ENCODE results near the gene CASP5.
"Not testable (repeated sequence)": the region's sequence is repeated elsewhere in the genome, so short reads cannot be mapped to it uniquely, and the experiment has no call there.

CASP5 gene

DNA sequence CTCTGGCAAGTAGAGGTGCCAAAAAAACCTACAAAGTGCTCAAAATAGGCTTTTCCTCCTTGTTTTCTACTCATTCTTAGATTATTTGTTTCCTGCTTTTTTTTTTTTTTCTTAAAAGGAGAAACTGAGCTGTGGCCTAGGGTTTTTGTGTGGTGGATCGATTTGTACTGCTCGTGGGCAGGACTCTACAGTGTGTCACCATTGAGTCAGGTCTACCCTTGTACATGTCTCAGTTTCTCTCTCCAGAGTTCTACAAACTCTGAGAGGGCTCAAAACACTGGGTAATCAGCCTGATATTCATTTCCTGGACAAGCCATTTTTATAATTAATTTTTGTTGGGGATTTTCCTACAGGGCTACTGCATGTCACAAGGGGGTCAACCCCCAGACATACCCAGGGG lies 49.4 kb downstream of the CASP5 start:
- H3K4me1 ChIP-seq (ENCODE audit: control insufficient read depth, low read length), result no peaks in the 10 kb centered on the region
- TF ChIP-seq CTCF (IDR thresholded peaks at IDR 0.05; ENCODE audit: low read depth, low read length, poor library complexity, severe bottlenecking) (no peak), EZH2phosphoT487 (IDR thresholded peaks at IDR 0.05; ENCODE audit: borderline replicate concordance, low read length) (no peak)
- H3K4me3 ChIP-seq (ENCODE audit: low read length), result no peak overlapping the region
- H3K4me2 ChIP-seq (ENCODE audit: low read length), result no peak overlapping the region
- H3K79me2 ChIP-seq (ENCODE audit: control insufficient read depth, low read length), result no peaks in the 10 kb centered on the region
- no peaks in the 10 kb centered on the region for H3F3A ChIP-seq (ENCODE audit: control insufficient read depth, insufficient read depth)
- no peaks in the 10 kb centered on the region for H3K9me3 ChIP-seq (ENCODE audit: control insufficient read depth, insufficient read depth, low read length)
- no peaks in the 10 kb centered on the region for H3K9me2 ChIP-seq (replicated peaks; ENCODE audit: control insufficient read depth, low read length)
- no peak overlapping the region for H3K27ac ChIP-seq (ENCODE audit: low read depth, low read length)
- H3K36me3 ChIP-seq (ENCODE audit: control insufficient read depth, low read length), result no peaks in the 10 kb centered on the region
- no peaks in the 10 kb centered on the region for H4K20me1 ChIP-seq (ENCODE audit: control insufficient read depth, insufficient read depth, low read depth, low read length)
- H3K27me3 ChIP-seq (ENCODE audit: control insufficient read depth, low read length), result no peaks in the 10 kb centered on the region

DNA sequence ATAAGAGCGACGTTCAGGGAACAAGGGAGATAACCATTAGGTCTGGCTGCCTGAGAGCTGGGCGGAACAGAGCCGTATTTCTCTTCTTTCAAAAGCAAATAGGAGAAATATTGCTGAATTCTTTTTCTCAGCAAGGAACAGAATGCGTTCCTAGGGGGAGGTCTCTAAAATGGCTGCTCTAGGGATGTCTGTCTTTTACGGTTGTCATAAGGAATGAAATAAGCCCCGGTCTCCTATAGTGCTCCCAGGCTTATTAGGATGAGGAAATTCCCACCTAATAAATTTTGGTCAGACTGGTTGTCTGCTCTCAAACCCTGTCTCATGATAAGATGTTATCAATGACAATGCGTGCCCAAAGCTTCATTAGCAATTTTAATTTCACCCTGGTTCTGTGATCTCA lies 50.0 kb downstream of the CASP5 start:
- not testable (repeated sequence) for H3K9me2 ChIP-seq (replicated peaks; ENCODE audit: control insufficient read depth, low read length); H3K4me1 ChIP-seq (ENCODE audit: control insufficient read depth, low read length); H3K27ac ChIP-seq (ENCODE audit: low read depth, low read length); H3K27me3 ChIP-seq (ENCODE audit: control insufficient read depth, low read length); H3K79me2 ChIP-seq (ENCODE audit: control insufficient read depth, low read length); H3K36me3 ChIP-seq (ENCODE audit: control insufficient read depth, low read length); H3K9me3 ChIP-seq (ENCODE audit: control insufficient read depth, insufficient read depth, low read length); H3K4me2 ChIP-seq (ENCODE audit: low read length); H3K4me3 ChIP-seq (ENCODE audit: low read length); H3F3A ChIP-seq (ENCODE audit: control insufficient read depth, insufficient read depth); H4K20me1 ChIP-seq (ENCODE audit: control insufficient read depth, insufficient read depth, low read depth, low read length)

DNA sequence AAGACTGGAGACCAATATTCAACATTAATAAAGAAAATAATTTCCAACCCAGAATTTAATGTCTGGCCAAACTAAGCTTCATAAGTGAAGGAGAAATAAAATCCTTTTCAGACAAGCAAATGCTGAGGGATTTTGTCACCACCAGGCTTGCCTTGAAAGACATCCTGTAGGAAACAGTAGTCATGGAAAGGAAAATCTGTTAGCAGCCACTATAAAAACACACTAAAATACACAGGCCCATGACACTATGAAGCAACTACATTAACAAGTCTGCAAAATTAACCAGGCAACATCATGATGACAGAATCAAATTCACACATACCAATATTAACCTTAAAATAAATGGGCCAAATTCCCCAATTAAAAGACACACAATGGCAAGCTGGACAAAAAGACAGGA lies 52.2 kb downstream of the CASP5 start:
- no peaks in the 10 kb centered on the region for H3K36me3 ChIP-seq (ENCODE audit: control insufficient read depth, low read length)
- no peak overlapping the region for H3K27ac ChIP-seq (ENCODE audit: low read depth, low read length)
- no peaks in the 10 kb centered on the region for H3K9me2 ChIP-seq (replicated peaks; ENCODE audit: control insufficient read depth, low read length)
- H4K20me1 ChIP-seq (ENCODE audit: control insufficient read depth, insufficient read depth, low read depth, low read length), result no peaks in the 10 kb centered on the region
- H3K79me2 ChIP-seq (ENCODE audit: control insufficient read depth, low read length), result no peaks in the 10 kb centered on the region
- no peak overlapping the region for H3K4me2 ChIP-seq (ENCODE audit: low read length)
- H3K4me1 ChIP-seq (ENCODE audit: control insufficient read depth, low read length), result no peaks in the 10 kb centered on the region
- H3K27me3 ChIP-seq (ENCODE audit: control insufficient read depth, low read length), result no peaks in the 10 kb centered on the region
- TF ChIP-seq EZH2phosphoT487 (IDR thresholded peaks at IDR 0.05; ENCODE audit: borderline replicate concordance, low read length) (no peak), CTCF (IDR thresholded peaks at IDR 0.05; ENCODE audit: low read depth, low read length, poor library complexity, severe bottlenecking) (no peak)
- no peak overlapping the region for H3K4me3 ChIP-seq (ENCODE audit: low read length)
- H3F3A ChIP-seq (ENCODE audit: control insufficient read depth, insufficient read depth), result no peaks in the 10 kb centered on the region
- H3K9me3 ChIP-seq (ENCODE audit: control insufficient read depth, insufficient read depth, low read length), result no peaks in the 10 kb centered on the region

DNA sequence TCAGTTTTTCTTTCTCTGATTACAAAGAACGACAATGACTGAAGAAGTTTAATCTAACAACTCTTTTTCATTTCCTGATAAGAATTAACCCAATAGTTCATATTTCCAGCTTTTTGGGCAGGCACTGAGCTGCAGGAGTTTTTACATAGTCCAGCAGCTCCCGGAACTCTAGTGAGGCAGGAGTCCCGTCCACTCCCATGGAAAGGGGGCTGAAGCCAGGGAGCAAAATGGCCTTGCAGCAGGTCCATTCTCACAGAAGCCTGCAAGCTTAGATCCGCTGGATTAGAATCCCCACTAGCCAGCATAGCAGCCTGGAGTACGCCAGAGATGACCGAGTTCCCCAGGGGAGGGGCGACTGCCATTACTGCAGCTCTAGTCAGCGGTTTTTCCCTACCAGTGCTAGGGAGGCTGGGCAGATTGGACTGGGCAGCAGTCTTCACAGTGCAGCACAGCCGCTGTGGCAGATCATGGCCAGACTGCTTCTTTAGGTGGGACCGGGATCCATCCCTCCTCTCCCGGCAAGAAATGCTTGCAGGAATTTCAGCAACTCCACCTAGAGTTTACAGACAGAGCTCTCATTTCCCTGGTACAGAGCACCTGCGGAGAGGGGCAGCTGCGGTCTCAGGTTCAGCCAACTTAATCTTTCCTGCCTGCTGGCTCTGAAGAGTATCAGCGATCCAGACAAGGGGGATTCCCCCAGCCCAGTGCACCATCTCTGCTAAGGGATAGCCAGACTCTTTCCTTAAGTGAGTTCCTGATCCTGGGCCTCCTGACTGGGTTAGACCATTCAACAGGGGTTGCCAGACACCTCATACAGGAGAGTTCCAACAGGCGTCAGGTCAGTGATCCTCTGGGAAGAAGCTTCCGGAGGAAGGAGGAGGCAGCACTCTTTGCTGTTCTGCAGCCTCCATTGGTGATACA lies 53.9 kb downstream of the CASP5 start:
- Histone ChIP-seq H3K36me3 (ENCODE audit: control insufficient read depth, low read length) (no peaks in the 10 kb centered on the region), H3K4me1 (ENCODE audit: control insufficient read depth, low read length) (no peaks in the 10 kb centered on the region), H3K9me2 (replicated peaks; ENCODE audit: control insufficient read depth, low read length) (no peaks in the 10 kb centered on the region), H3K9me3 (ENCODE audit: control insufficient read depth, insufficient read depth, low read length) (no peaks in the 10 kb centered on the region), H4K20me1 (ENCODE audit: control insufficient read depth, insufficient read depth, low read depth, low read length) (no peaks in the 10 kb centered on the region), H3K4me2 (ENCODE audit: low read length) (0 out of 2 replicates have a peak overlapping the region, but pooled peaks have one; percentile 61), H3K27me3 (ENCODE audit: control insufficient read depth, low read length) (no peaks in the 10 kb centered on the region), H3K79me2 (ENCODE audit: control insufficient read depth, low read length) (no peaks in the 10 kb centered on the region), H3F3A (ENCODE audit: control insufficient read depth, insufficient read depth) (no peaks in the 10 kb centered on the region), H3K27ac (ENCODE audit: low read depth, low read length) (no peak overlapping the region), H3K4me3 (ENCODE audit: low read length) (peak overlapping the region; percentile 60; the same call in 1 of the 2 replicates)
- TF ChIP-seq CTCF (IDR thresholded peaks at IDR 0.05; ENCODE audit: low read depth, low read length, poor library complexity, severe bottlenecking) (no peak), EZH2phosphoT487 (IDR thresholded peaks at IDR 0.05; ENCODE audit: borderline replicate concordance, low read length) (no peak)
